Hematopoietic multipotent progenitor cell treated with erythropoietin and hydrocortisone succinate and interleukin-3 and kit ligand, for 8 days (in vitro differentiated cells): ENCODE measurements around the gene PLXNA2.
A peak's percentile ranks its signal among the peaks of the same experiment; 100 is the strongest.

Experiments used
- DNase-seq: peaks from one replicate; pipeline ENCODE4 v3.0.0-alpha.2; 2015

PLXNA2 gene

DNA sequence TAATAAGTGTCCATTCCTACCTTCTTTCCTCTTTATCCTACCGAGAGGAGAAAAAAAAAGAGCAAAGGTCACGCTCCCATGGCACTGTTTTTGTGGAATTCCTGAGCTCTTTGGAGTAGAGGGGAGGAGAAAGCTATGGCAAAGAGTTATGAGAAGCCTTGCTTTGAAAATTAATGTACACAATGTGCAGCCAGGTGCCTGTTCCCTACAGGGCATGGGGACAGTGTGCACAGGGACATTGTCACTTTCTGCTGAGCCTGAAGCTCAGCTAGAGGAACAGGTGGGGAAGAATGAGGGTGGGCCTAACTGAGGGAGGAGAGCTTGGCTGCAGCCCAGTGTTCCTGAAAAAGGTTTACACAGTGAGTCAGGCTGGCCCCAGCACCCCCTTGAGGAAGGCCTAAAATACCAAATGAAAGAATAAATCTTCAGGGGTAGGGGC lies 66.1 kb downstream of the PLXNA2 start:
- no peak for DNase-seq

DNA sequence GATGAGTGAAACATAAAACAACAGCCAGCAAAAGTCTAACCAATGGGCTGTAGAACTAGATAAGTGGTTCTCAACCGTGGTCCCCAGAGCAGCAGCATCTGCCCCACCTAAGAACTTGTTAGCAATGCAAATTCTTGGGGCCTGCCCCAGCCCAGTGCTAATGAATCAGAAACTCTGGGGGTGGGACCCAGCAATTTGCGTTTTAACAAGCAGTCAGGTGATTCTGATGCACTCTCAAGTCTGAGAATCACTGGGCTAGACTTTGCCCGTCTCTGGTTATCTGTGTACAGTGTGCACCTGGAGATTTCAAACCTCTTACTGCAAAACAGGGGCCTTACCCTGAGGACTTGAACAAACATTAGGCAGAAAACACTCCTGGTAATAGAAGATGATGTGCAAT lies 66.5 kb downstream of the PLXNA2 start:
- DNase-seq: no peak

DNA sequence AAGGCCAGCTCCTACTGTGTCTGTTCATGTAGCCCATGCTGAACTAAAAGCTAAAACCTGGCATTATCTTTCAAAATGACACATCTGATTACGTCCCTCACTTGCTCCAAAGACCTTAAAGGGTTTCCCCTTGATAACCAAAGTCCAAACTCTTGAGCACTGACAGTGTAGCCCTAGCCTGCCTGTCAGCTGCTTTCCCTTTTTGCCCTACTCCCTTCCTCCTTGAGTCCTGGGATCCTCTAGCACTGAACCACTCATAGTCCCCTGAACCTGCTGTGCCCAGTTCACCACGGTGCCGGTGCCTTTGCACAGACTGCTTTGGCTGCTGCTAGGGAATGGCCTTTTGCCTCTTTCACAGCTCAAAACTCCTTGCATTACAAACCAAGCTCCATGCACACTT lies 67.5 kb downstream of the PLXNA2 start:
- DNase-seq: no peak

DNA sequence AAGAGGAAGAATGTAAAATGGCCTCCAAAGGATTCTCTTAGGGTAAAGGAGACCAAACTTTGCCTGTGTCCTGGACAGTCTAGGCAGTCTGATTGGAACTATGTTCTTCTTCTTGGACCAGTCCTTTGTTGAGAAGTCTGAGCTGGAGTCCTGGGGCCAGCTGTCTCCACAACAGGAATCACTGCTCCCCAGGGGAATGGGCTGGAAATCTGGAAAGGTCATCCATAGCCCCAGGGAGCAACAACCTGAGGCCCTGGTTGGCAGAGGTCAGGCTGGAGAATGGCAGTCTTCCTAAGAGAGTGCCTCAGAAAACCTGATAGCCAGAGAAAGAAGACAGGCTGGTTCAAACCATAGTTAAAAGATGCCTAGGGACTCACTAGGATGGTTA lies 68.7 kb downstream of the PLXNA2 start:
- no peak for DNase-seq

DNA sequence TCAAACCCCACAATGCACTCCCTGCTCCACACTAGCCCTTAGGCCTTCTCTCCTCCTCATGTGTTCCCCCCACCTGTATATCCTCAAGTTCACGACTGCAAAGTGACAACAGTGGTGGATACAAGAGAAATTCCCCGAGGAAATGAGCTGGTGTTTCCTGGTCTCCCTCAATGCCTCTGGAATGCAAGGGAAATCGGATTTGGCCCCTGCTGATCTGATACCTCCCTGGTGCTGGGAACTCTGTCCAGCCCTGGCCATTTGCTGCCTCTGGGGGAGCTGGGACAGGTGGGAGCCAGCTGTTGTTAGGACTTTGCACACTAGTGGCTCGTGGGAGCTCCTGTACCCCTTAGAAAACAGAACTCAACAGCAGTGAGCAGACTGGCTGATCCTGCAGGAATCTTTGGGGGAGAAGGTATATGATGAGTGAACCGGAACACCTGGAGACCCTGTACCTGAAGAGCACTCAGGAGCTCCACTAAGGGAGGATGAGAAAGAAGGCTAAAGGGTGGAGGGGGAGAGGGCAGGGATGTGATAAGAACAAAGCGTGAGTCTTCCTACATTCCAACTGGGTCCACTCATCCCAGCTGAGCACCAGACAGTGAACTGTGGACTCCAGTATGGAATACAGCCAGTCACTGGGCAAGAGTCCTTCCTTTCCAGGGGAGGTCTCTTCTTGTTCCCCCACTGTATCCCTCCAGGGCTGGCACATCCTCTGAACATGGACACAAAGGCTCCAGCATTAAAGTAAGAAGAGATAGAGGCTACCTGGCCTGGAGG lies 69.3 kb downstream of the PLXNA2 start:
- DNase-seq: no peak

DNA sequence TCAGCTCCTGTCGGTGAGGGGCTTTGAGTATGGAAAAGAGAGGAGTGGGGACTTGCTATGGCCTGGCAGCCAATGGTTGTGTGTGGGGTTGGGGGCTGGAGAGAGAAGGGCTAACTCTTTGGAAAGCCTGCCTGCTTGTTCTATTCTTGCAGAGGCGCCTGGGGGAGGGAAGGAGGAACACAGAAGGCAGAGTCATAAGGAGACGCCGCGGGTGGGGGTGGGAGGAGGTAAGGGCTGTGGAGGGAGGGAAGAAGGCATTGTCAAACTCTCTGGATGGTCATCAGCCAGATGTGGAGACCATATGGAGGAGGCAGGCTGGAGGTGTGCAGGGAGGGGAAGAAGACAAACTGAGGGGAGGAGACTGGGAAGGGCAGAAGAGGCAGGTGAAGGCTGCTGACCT lies 70.0 kb downstream of the PLXNA2 start:
- DNase-seq: no peak

DNA sequence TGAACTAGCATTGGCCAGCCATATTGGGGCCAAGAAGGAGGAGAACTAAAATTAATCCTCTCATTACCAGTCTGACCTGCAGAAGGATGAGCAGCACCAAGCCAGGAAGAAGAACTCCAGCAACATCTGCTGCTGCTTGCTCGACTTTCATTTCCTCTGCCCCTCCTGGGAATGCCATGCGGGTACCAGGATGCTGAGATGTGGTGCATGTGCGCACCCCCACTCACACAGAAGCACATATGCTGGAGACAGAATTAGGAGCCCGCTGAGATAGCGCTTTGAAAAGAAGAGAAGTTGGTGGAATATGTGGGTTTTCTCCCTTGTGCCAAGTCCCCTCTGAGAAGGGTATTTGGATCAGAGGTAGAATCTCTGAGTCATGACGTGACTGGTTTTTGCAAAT lies 70.4 kb downstream of the PLXNA2 start:
- no peak for DNase-seq

DNA sequence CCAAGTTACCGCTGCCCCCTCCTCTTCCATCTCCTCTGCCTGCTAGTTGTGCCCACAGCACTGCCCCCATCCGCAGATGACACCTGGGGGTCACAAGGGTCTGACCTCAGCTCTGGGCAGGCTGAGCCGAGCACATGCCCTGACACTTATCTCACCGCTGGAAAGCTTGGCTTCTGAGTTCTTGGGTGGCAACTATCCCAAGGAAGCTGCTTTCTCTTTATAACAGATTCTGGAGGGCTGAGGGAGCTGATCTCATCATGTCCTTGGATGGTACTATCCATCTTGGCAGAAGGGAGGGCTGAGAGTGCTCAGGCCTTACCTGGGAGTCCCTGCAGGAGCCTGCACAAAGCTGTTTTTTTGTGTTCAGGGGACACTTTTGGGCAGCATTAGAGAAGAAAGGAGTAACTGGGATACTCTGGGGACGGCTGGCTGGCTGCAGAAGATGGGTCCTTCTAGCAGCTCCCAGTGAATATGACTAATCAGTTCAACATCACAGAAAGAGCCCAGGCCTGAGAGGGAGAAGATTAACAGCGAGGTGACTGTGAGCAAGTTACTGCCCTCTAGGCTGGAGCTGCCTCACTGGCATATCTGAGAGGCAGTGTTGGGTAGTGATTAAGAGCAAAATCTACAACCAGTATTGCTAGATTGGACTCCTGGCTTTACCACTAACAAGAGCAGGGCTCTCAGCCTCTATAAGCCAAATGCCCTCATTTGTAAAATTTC lies 71.6 kb downstream of the PLXNA2 start:
- DNase-seq: peak; percentile 87

DNA sequence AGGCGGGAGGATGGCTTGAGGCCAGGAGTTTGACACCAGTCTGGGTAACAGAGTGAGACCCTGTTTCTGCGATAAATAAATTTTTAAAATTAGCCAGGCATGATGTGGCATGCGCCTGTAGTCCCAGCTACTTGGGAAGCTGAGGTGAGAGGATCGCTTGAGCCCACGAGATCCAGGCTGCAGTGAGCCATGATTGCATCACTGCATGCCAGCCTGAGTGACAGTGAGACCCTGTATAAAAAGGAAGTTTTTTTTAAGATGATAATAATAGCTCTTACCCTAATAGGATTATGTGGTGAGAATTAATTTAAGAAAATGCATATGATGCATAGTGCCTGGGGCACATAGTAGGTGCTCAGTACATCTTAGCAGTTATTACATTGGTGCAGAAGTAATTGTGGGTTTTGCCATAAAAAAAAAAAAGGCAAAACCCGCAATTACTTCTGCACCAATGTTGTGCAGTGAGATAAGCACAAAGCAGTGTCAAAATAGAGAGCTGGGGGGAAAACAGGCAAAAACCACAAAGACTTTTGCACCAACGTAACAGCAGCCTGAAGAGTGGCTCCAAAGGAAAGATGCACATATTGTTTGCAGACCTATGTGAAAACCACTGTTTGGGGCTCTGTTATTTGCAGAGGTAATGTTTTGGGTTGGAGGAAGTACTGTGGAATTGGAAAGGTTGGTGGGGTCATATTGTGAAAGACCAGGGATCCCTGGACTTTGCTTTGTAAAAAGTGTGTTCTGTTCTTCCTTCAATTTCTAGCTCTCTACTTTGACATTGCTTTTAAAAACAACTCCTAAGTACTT lies 72.4 kb downstream of the PLXNA2 start:
- DNase-seq: peak; percentile 78

DNA sequence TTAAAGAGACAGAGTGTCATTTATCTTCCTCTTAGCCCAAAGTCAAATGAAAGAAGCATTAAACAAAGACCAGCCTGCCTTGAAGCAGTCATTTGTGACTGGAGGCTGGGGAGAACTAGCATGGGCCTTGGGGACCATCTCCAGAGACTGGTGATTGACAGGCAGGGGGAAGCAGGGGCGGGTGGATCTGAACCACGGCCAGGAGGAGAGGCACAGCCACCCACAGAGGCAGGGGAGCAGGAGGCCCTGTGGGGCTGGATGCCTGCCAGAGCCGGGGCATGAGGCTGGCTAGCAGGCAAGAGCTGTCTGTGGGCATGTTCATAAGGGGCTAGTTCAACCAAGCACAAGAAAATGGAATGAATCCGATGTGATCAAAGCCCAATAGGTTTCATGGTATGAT lies 73.9 kb downstream of the PLXNA2 start:
- DNase-seq: peak; percentile 83

DNA sequence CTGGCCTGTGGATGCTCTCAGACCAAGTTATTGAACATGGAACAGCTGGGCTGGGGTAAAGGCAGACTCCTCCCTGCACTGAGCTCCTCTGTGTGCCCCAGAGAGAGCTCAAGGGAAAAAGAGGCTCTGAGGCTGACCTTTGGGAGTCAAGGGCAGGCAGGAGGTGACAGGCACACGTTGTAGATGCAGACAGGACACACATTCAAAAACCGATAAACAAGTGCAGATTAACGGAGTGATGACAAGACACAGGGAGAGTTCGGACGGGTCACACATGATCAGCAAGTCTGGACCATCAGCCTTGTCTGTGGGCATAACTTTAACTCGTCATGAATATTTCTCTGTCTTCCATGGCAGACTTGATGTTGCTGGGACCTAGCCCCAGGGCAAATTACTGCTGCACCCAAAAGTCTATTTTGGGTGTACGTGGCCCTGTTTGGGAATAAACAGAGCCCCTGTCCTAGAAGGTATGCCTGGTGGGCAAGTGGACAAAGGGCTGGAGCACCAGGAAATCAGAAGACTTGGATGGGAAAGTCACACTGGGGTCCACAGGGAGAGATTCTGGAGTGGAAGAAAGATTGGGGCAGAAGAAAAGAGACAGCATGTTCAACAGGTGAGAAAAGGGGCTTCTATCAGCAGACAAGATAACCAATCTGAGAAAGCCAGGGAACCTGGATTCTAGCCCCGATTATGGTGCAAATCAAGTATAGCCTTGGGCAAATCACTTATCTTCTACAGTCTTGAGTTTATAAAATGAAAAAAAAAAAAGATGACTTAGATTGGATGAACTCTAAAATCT lies 74.9 kb downstream of the PLXNA2 start:
- DNase-seq: no peak

DNA sequence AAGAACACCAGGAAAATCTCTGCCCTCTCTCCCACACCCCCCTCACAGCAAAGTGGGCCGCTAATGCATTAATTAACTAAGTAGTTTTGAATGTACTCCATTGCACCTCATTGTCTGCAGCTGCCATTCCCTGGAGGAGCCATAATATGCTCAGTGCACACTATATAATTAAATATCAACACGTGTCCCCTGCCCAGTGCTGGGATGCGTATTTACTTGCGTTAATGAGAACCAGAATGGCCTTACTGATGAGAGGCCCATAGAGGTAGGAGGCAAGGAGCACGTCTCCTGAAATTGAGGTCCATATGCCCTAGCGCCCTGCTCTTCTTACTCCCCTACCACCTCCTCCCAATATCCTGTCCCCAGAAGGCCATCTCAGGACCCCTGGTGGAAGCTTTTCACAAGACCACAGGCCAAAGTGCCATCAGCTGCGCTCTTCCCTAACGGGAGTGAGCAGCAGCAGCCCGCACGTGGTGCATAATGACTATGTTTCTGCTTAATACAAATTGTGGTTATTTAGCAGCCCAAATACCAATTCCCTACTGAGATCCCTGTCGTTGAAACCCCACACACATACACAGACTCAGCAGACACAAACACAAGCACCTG lies 76.8 kb downstream of the PLXNA2 start:
- no peak for DNase-seq

DNA sequence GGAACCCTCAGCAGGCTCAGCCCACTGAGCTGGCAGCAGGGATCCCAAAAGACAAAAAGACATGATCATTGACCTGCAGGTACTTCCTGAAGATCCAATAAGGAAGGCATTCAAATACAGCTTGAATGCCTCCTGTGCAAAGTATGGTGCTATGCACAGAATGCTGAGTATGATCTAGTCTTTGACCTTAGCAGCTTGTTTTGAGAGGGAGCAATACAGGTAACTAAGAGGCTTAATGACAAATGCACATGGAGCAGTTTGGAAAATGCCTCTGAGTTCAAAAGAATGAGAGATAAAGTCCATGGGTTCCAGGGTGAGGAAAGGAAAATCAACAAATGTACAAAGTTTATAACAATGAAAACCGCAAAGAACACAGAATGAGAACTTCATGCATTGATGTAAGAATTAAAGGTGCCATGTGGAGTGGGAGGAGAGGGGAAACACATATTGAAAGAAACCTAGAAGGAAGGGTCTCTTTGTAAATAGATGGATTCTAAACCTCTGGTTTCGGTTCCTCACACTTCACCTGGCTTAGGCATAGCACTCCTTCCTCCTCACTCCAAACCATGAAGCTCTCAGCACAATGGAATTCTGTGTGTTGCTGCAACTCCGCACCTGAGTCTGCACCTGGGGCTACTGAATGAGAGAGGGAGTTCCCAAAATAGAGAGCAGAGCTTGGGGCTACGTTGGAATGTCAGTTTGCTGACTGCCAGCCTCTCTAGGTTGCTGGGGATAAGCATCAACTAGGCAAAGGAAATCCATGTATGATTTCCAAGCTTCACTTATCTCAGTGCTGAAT lies 77.6 kb downstream of the PLXNA2 start:
- no peak for DNase-seq

DNA sequence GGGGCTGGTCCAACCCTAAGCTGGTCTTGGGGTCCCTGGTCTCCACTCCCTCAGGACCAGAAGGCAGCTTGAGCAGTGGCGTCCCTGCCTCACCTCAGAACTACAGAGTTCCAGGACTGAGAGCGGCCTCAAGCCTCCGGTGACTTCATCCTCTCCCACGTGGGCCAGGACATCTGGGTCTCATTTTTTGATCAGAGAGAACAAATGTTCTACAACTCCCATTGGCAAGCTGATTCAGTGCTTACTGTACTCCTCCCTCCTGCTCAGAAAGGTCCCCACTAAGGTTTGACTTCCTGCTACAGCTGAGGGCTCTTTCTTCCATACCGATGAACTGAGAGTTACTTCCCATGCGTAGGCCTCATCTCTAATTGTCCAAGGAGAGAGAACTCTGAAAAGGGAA lies 78.5 kb downstream of the PLXNA2 start:
- DNase-seq: no peak

DNA sequence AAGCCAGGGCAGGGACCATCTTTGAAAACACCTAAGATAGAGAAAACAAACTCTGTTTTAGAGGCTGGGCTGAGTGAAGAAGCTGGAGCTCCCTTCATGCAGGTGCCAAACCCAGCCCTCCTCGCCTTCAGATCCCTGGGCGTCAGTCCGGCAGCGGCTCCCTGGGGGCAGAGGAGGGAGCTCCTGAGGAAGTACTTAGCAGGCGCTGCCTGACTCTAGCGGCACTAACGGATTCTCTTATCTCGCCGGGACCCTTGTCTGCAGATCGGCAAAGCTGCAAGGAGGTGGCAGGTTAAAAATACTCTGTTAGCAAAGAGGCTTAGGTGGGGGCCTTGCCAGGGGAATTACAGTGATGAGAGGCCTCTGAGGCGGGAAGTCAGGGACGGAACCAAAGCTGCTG lies 79.6 kb downstream of the PLXNA2 start:
- peak; percentile 87 for DNase-seq

DNA sequence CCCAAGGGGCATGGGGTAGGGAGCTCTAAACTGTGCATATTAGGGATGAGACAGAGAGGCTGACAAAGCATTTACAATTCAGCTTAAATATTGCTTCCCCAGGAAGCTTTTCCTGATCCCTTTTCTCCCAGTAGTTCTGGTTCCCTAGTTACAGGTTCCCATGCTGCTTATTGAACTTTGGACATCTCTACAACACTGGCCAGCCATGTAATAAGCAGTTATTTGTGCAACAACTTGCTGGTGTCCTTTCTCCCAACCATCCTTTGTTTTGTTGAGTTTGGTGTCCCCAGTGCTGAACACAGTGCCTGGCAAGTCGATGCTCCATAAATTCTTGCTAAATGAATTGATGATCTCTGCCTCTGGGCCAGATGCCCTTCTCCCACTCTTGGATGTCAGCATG lies 80.6 kb downstream of the PLXNA2 start:
- DNase-seq: no peak

DNA sequence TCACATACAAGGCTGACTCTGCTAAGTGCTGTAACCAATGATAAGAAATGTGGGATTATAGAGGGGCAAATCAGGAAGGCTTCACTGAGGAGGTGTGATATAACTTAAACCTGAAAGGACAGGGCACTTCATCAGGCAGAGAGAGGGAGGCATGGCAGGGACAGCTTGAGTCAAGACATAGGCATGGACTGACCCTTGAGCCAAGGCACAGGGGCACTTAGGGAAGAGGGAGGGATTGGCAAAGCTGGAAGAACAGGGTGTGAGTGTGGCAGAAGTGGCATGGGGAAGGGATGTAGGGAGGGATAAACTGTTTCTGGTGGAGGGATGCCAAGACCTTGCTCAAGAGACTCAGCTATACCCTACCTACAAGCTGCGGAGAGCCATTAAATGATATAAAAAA lies 81.3 kb downstream of the PLXNA2 start:
- no peak for DNase-seq

DNA sequence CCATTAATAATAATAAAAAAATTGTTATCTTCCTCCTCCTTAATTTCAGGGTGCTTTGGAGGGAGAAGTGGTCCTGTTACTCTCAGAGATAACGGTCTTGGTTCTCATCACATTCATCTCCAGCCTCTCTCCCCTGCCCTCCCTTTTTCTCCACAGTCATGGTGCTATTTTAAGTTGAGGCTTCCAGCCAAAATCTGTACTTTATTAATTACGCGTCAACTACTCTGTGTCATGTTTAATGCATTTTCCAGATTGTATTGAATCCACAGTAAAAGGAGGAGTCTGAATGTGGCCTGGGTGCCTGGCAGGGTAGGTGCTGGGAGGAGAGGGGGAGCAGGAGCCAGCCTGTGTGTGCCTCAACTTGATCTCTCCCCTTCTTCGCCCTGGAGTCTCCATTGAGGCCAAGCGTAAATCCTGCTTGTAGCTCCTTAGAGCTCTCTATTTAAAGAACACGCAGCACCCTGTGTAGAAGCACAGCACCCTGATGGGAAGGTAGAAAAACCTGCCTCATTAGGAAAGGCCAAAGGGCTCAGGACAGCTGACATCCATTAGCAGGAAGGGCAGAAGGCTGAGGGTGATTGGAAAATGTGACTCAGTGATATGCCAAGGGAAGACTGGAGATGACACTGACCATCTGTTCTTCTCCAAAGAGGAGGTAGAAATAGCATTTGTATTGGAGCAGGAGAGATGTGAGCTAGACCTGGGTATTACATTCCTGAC lies 82.4 kb downstream of the PLXNA2 start:
- no peak for DNase-seq

DNA sequence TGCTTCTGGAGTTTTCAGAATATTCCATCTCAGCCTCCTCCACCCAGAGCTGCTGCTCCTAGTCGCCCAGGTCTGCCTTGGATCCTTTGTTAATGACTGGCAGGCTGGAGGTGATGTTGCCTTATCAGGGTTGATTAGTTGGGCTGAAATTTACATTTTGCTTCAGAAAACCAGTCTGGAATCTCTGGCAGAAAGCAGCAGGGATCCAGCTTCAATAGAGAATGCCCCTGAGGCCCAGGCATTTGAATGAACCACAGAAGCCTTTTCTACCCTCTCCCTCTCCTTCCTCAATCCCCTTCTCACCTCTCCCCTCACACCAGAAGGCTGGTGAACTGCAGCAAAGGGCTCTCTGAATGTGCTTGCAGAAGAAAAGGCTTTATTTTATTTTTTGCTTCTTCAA lies 83.2 kb downstream of the PLXNA2 start:
- no peak for DNase-seq

DNA sequence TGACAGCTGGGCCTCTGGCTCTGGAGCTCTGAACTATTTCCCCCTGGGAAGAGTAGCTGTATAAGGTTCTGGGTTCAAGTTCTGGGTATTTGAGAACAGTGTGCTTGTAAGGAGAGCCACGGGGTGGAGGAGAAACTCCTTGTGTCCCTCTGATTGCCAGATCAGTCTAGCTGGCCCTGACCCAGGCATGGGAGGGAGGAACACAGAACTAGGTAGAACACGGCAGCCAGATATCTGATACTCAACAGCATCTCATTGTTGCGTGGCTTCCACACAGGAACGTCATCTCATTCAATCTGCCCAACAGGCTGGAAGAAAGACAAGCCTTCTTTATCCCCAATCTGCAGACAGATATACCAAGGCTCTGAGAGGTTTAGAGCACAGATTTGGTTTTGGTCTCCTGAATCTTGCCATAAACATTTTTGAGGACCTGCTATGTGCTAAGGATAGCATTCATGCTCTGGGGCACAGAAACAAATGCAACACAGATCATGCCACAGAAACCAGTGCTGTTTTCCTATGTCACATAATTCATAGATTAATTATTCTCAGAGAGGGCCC lies 83.8 kb downstream of the PLXNA2 start:
- no peak for DNase-seq
